Calu3 (cell line): ENCODE data around the gene SMPX. TPM values are rescaled to one million over a fixed set of nuclear protein-coding genes. Genes with fewer than 3 reads are reported as not detected.

Source experiments
- BruUV-seq: library from RNA; stranded (reverse); fragments of 400-500 nt; replicated peaks from 2 replicates; lab custom pipeline; 2021; lab: Mats Ljungman, UMichigan
- CTCF ChIA-PET: fragments of 300-600 bp; sonication (Branson Sonifier 250); formaldehyde crosslinking; loops from one replicate; lab custom pipeline; 2022; ENCODE audit warnings: antibody characterized with exemption; lab: Charles Lee
- DNase-seq: peaks from one replicate; pipeline ENCODE4 v3.0.0; 2022
- H3K27ac Mint-ChIP-seq: one replicate; pipeline ENCODE4 v1.8.0; 2022; ENCODE audit warnings: mixed read lengths; ENCODE audit not compliant: unreplicated experiment
- H3K27me3 Mint-ChIP-seq: one replicate; pipeline ENCODE4 v1.8.0; 2022; ENCODE audit warnings: mixed read lengths; ENCODE audit not compliant: unreplicated experiment
- H3K36me3 Mint-ChIP-seq: one replicate; pipeline ENCODE4 v1.8.0; 2022; ENCODE audit warnings: mild to moderate bottlenecking, moderate library complexity, mixed read lengths; ENCODE audit not compliant: insufficient read depth, unreplicated experiment
- H3K4me1 Mint-ChIP-seq: one replicate; pipeline ENCODE4 v1.8.0; 2022; ENCODE audit warnings: mild to moderate bottlenecking, low read depth, mixed read lengths; ENCODE audit not compliant: unreplicated experiment
- H3K4me3 Mint-ChIP-seq: one replicate; pipeline ENCODE4 v1.8.0; 2022; ENCODE audit warnings: mild to moderate bottlenecking, low read depth, moderate library complexity, mixed read lengths; ENCODE audit not compliant: unreplicated experiment
- H3K9me3 Mint-ChIP-seq: one replicate; pipeline ENCODE4 v1.8.0; 2022; ENCODE audit warnings: low read depth, mixed read lengths; ENCODE audit not compliant: unreplicated experiment
- CTCF ChIP-seq: fragments of 200-600 bp; IDR thresholded peaks from one replicate; pipeline ENCODE4 v1.8.0; 2022; ENCODE audit warnings: antibody characterized with exemption; ENCODE audit not compliant: unreplicated experiment
- intact Hi-C: fragments of 100-400 bp; cut with micrococcal nuclease; formaldehyde crosslinking; loops from one replicate; pipeline ENCODE4 v1.10.0; 2022; ENCODE audit not compliant: unreplicated experiment
- total RNA-seq: library from RNA; stranded (reverse); gene quantifications from 2 replicates; pipeline ENCODE4 v1.2.3, GENCODE V29; 2022

The SMPX gene
- total RNA-seq, 1 experiment from 2014 or later: not detected

GRCh38 chrX:21723814-21724213, 34.1 kb downstream of the SMPX start:
- no peak for TF ChIP-seq CTCF
- BruUV-seq: no TSS peak
- H3K4me1 Mint-ChIP-seq: peaks cover 9% of the 10 kb centered on the region
- no peaks in the 10 kb centered on the region for H3K9me3 Mint-ChIP-seq
- CTCF ChIA-PET: no interaction called here
- no peaks in the 10 kb centered on the region for H3K27me3 Mint-ChIP-seq
- intact Hi-C loops: no loop called here
- H3K36me3 Mint-ChIP-seq: no peaks in the 10 kb centered on the region
- H3K4me3 Mint-ChIP-seq: no peak overlapping the region
- no peak for DNase-seq
- H3K27ac Mint-ChIP-seq: no peak overlapping the region

GRCh38 chrX:21723084-21723483, 34.8 kb downstream of the SMPX start:
- no peak for TF ChIP-seq CTCF
- CTCF ChIA-PET: no interaction called here
- no TSS peak for BruUV-seq
- Mint-ChIP-seq H3K27me3 (no peaks in the 10 kb centered on the region), H3K9me3 (no peaks in the 10 kb centered on the region), H3K4me3 (no peak overlapping the region), H3K27ac (no peak overlapping the region), H3K36me3 (no peaks in the 10 kb centered on the region), H3K4me1 (peaks cover 4% of the 10 kb centered on the region)
- intact Hi-C loops: no loop called here
- DNase-seq: no peak

GRCh38 chrX:21721195-21721594, 36.7 kb downstream of the SMPX start:
- DNase-seq: no peak
- intact Hi-C loops: no loop called here
- no peak overlapping the region for H3K27ac Mint-ChIP-seq
- H3K4me3 Mint-ChIP-seq: no peak overlapping the region
- no peak for TF ChIP-seq CTCF
- CTCF ChIA-PET: no interaction called here
- no peaks in the 10 kb centered on the region for H3K27me3 Mint-ChIP-seq
- no TSS peak for BruUV-seq
- no peaks in the 10 kb centered on the region for H3K36me3 Mint-ChIP-seq
- no peaks in the 10 kb centered on the region for H3K9me3 Mint-ChIP-seq
- no peaks in the 10 kb centered on the region for H3K4me1 Mint-ChIP-seq

- H3K27ac Mint-ChIP-seq: no peak overlapping the region
- H3K36me3 Mint-ChIP-seq: no peaks in the 10 kb centered on the region
- DNase-seq: no peak
- no peak overlapping the region for H3K4me3 Mint-ChIP-seq
- BruUV-seq: no TSS peak
- intact Hi-C loops: no loop called here
- H3K9me3 Mint-ChIP-seq: no peaks in the 10 kb centered on the region
- H3K27me3 Mint-ChIP-seq: no peaks in the 10 kb centered on the region
- H3K4me1 Mint-ChIP-seq: no peaks in the 10 kb centered on the region
- CTCF ChIA-PET: no interaction called here
- TF ChIP-seq CTCF: no peak
Observed at GRCh38 chrX:21718575-21718974, 39.3 kb downstream of the SMPX start.
